Measurements from ENCODE around the gene CENPM.

- TF ChIP-seq EZH2 (IDR thresholded peaks at IDR 0.05; ENCODE audit: borderline replicate concordance, low read length): no peak
- TF ChIP-seq, protein P1, sequence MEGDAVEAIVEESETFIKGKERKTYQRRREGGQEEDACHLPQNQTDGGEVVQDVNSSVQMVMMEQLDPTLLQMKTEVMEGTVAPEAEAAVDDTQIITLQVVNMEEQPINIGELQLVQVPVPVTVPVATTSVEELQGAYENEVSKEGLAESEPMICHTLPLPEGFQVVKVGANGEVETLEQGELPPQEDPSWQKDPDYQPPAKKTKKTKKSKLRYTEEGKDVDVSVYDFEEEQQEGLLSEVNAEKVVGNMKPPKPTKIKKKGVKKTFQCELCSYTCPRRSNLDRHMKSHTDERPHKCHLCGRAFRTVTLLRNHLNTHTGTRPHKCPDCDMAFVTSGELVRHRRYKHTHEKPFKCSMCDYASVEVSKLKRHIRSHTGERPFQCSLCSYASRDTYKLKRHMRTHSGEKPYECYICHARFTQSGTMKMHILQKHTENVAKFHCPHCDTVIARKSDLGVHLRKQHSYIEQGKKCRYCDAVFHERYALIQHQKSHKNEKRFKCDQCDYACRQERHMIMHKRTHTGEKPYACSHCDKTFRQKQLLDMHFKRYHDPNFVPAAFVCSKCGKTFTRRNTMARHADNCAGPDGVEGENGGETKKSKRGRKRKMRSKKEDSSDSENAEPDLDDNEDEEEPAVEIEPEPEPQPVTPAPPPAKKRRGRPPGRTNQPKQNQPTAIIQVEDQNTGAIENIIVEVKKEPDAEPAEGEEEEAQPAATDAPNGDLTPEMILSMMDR (conservative IDR thresholded peaks at IDR 0.05 in 1 of 2, IDR thresholded peaks at IDR 0.05 in 1 of 2; ENCODE audit: extremely low read depth in 1 of 2, insufficient read depth in 1 of 2, low read depth in 1 of 2, low read length in 2 of 2): no peak
Measured at GRCh38 chr22:41951898-41952474, 5.0 kb upstream of the CENPM start, which contains the start of gene SMIM45.
